Adipose tissue (tissue), 3 donors: ENCODE measurements around the gene ADCY5. TPM values are rescaled to one million over a fixed set of nuclear protein-coding genes. Genes with fewer than 3 reads are reported as not detected.

Experiments used
- H3K27ac ChIP-seq: one replicate; pipeline ENCODE4 v1.5.1; 2013; ENCODE audit warnings: low read depth, low read length
- WGBS, 3 donors: extraction: QIAGEN DNeasy Blood & Tissue Kit; methylation state at CpG; one replicate each; pipeline ENCODE4 v1.1.7; 2013; 5-methylcytosine and 5-hydroxymethylcytosine counted together
- polyA plus RNA-seq, 3 donors: library from polyadenylated mRNA; stranded (reverse); fragments of 200-250 nt; gene quantifications; one replicate each; pipeline ENCODE4 v1.2.3, GENCODE V29; 2013
- donor health status: healthy with polysubstance abuse.
- donor health status: Bipolar disorder and iron deficiency.
- donor health status: healthy.

The ADCY5 gene
- polyA plus RNA-seq, 3 donors = 6.0 to 76.1 (median 8.0) TPM

DNA sequence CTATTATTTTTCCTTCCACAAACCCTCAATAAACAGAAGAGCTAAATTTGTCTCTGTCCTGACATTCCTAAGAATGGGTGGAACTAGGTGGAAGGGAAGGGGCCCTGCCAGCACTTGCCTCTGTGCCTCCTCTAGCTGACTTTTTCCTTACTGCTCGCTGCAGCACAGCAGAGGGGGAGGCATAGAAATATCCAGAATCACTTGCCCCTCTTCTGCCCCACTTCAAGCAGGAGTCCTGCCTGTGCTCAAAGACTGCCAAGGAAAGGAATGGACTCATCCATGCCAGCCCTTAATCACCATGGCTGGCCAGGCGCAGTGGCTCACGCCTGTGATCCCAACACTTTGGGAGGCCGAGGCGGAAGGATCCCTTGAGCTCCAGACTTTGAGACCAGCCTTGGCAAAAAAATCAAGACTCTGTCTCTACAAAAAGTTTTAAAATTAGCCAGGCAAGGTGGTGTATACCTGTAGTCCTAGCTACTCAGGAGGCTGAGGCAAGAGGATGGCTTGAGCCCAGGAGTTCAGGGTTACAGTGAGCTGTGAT, 51.8 kb downstream of the ADCY5 start:
- 77 to 98% (median 87%) methylated on average over 5 of the region's 5 CpGs for WGBS, 3 donors
- no peak overlapping the region for H3K27ac ChIP-seq

DNA sequence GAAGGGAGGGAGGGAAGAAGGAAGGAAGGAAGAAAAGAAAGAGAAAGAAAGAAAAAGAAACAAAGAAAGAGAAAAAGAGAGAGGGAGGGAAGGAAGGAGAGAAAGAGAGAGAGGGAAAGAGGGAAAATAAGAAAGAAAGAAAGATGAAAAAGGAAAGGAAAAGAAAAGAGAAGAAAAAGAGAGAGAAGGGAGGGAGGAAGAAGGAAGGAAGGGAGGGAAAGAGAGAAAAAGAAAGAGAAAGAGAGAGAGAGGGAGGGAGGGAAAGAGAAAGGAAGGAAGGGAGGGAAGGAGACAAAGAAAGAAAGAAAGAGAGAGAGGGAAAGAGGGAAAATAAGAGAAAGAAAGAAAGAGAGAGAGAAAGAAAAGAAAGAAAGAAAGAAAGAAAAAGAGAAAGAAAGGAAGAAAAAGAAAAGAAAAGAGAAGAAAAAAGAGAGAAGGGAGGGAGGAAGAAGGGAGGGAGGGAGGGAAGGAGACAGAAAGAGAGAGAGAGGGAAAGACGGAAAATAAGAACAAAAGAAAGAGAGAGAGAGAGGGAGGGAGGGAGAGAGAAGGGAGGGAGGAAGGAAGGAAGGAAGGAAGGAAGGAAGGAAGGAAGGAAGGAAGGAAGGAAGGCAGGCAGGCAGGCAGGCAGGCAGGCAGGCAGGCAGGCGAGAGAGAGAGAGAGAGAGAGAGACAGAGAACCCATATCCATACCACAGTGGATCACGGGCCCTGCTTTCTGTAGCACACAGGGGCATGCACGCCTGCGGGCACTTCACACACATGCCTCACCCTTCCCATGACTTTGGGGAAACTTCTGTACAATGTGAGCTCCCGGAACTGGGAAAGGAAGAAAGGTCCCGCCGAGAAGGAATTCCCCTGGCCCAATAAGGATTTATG, 52.5 kb downstream of the ADCY5 start:
- WGBS, 3 donors = 50 to 79% (median 54%) methylated on average over 7 to 8 of the region's 8 CpGs
- H3K27ac ChIP-seq = no peak overlapping the region

DNA sequence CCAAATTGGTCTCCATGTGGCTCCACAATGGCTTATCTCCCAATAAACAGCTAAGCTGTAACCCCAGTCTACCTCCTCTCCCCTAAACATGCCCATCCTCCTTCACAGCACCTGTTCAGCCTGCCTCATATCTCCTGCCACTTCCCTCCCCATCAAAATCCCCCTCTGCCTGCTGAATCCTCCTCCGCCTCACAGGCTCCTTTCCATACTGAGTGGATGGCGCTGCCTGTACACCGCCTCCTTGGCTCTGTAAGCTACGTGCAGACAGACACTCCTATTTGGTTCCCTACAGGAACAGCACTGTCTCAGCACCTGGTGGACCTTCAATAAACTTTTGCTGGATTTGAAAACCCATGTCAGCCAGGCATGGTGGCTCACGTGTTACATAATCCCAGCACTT, 53.7 kb downstream of the ADCY5 start:
- 93 to 95% (median 94%) methylated on average over 5 of the region's 5 CpGs for WGBS, 3 donors
- no peak overlapping the region for H3K27ac ChIP-seq

DNA sequence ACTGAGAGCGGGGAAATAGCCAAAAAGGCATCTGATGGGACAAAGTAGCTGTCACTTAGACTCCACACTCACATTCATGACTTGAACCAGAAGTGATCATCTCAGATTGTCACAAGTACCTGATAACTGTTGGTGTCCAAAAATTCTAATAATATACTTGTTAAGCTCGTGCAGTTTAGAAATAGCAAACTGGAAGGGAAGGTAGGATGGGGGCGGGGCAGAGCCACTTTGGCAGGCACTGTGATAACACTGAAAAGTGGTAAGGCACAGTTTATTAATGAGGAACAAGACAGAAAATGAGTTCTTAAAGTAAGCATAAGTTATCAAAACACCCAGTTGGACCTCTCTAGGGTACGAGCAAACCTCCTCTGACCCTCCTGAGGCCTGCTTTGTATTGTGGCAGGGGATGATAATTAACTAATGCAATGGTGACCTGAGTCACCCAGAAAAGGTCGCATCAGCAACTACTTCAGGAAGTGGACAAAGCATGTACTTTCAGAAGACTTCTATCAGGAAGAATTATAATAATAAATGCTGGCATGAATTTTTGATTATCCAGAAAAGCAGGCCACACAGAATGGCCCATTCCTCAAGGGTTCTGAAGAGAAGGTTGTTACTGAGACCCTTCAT, 54.4 kb downstream of the ADCY5 start:
- H3K27ac ChIP-seq = no peak overlapping the region
- 72 to 80% (median 73%) methylated on average over 5 of the region's 5 CpGs for WGBS, 3 donors

DNA sequence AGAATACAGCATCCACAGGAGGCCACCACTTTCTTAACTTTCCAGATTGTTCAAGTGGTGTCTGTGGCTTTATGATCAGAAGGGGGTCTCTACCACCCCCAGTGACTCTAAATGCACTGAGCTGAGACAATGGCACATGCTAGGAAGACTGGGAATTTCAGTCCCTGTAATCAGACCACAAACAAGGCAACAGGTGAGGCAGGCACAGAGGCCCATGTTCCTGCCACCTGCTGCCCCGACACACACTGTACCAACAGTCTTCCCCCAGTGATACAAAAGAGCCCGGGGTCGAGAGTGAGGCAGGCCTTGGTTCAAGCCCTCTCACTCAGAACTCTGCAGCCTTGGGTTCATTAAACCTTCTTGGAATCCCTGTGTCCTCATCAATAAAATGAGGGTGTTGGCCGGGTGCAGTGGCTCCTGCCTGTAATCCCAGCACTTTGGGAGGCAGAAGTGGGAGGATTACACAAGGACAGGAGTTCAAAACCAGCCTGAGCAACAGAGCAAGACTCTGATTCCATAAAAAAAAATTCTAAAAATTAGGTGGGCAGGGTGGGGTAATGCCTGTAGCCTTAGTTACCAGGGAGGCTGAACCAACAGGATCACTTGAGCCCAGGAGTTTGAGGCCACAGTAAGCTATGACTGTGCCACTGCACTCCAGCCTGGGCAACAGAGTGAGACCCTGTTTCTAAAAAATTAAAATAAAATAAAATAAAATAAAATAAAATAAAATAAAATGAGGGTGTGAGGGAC, 55.8 kb downstream of the ADCY5 start:
- no peak overlapping the region for H3K27ac ChIP-seq
- WGBS, 3 donors = 84 to 88% (median 86%) methylated on average over 4 of the region's 4 CpGs

DNA sequence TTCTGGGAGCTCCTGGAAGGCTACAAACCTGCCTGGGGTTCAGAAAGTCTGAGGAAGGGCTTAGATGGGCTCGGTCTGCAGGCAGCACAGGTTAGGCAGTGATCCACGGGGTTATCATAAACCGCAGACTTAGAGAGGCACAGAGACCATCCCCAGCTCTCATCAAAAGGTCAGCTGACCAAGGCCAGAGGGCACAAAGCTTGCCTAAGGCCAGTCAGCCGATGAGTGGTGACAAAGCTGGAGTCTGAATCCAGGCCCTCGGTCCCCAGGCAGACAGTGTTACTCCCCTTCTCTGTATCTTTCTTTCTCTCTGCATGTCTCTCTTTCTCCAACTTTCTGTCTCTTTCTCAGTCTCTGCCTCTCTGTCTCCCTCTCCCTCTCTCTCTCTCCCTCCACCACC, 56.5 kb downstream of the ADCY5 start:
- H3K27ac ChIP-seq = no peak overlapping the region
- WGBS, 3 donors = 81 to 94% (median 85%) methylated on average over 5 of the region's 5 CpGs

DNA sequence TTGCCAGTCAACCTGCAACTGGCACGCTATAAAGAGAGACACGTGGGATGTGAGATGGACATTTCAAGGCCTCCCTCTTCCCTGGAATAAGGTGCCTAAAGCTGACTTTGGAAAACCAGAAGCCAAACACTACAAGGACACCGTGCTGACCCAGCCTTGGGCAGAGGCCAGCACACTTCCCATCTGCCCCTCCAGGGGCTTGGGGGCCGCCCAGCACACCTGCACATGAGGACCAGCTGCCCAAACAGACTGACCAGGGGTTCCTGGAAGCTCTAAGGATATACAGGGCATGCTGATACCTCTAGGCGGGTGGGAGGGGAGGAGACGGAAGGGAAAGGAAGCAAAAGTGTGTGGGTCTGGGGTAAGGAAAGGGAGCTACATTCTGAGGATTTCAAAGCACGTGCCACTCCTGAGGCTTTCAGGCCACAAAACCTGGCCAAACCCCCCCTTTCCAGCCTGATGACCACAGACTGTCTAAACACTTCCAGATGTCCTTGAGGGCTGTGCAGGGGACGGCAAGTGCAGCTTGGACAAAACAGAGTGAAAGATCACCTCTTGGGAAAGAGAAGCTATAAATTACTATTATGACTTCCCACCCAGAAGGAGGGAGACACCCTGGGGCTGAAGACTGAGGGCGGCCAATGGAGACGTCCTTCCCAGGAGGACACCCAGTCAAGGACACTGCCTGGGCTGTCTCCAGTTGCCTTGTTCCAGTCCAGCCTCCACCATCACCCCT, 57.9 kb downstream of the ADCY5 start:
- WGBS, 3 donors = 54 to 72% (median 60%) methylated on average over 10 of the region's 10 CpGs
- no peak overlapping the region for H3K27ac ChIP-seq

DNA sequence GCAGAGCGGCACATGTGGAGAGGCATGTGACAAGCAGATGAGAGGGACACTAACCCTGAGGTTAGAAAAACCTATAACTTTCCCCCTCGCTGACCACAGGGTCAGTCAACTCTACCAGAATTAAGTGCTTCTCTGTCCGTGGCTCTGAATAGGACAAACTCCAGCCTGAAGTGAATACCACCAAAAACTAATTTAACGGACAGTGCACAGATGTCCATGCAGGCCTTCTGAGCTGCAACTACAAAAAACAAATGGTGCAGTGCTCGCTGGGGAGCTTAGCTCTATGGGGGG, 59.3 kb downstream of the ADCY5 start:
- H3K27ac ChIP-seq = no peak overlapping the region
- WGBS, 3 donors = 85 to 92% (median 85%) methylated on average over 5 of the region's 5 CpGs

DNA sequence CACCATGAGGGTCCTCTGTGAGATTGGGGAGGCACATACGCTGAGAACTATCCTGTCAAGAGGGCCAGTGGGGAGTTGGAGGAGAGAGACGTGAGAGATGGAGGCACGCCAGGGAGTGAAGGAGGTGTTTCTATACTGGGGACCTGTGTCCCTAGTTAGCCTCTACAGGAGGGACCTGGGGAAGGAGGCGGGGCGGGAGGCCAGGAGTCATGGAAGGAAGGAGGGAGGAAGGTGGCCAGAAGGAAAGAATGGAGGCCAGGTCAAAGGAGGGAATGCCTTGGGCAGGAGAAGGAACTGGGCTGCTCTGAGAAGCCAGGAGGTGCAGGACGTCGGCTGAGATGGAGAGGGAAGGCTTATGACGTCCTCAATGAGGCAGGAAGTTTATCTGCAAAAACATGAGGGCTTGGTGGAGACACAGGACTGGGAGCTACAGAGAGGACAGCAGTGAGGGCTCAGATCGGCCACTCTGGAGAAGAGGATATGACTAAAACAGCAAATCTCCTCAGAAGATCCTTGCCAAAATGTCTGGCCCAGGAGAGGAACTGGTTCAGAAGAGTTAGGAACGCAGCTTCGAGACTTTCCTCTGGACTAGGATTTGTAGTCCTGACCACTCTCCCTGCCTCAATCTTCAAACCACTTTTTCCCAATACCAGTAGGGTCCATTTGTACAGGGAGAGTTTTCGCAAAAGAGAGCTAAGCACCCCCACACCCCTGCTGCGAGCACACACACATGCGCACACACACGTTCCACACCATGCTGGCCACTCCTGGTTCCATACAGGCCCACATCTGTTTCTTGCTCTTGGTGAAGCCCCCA, 59.9 kb downstream of the ADCY5 start:
- WGBS, 3 donors = 77 to 89% (median 78%) methylated on average over 15 of the region's 15 CpGs
- no peak overlapping the region for H3K27ac ChIP-seq

DNA sequence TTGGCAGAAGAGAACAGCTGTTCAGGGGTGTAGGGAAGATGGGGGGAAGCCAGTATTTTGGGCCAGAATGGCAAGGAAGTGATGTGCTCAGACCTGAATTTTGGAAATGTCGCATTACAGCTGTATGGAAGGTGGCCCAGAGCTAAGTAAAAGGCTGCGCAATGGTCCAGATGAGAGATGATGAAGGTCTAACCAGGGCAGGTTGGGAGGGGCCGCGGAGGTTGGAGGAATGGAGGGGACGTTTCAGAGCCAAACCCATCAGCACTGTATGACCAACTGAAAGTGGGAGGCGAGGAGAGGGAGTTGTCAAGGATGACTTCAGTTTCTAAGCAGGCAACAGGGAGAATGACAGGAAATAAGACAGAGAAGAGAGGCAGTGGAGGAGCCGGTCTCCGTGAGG, 60.8 kb downstream of the ADCY5 start:
- WGBS, 3 donors = 88 to 89% (median 88%) methylated on average over 8 of the region's 8 CpGs
- no peak overlapping the region for H3K27ac ChIP-seq

DNA sequence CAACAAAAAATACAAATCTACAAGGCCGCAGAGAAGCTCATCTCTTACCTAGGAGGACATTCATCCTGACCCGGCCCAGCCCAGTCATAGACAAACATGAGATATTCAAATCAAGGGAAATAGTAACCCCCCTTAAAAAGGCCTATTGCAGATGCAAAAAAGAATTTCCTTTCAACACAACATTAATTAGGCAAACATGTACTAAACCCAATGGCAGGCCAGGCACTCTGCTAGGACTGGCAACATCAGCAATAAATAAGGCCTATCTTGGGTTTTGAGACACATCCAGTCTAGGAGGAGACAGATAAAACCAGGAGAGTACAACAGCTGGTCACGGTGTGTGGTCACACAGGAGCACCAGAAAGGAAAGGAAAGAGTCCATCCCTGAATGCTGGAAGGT, 61.4 kb downstream of the ADCY5 start:
- WGBS, 3 donors = 81 to 92% (median 87%) methylated on average over 3 of the region's 3 CpGs

DNA sequence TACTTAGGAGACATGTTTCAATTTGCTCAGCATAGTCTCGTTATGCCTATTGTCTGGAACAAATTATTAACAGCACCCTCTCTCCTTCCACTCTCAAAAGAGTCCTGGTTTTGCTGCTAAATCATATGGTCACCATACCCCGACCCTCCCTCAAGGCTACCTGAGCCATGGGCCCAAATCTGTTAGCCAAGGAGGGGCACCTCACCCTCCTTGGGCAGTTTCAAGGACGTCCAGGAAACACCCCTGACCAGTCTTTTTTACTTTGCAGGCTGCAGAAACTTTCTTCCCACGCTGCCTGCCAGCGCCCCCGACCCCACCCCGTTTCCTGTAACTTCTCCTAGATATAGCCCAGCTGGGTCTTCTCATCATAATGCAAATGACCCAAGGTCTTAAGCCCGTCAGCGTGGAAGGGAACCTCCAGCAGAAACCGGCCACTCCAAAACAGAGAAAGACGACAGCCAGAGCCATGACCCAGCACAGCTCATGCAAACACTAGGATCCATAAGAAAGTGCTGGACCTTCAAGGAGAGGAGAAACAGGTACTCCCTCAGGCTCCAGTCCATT, 62.3 kb downstream of the ADCY5 start:
- H3K27ac ChIP-seq = no peak overlapping the region
- WGBS, 3 donors = 45 to 54% (median 49%) methylated on average over 11 of the region's 11 CpGs

More for the DNA sequence above, 61.4 kb downstream of the ADCY5 start:
- H3K27ac ChIP-seq = no peak overlapping the region

DNA sequence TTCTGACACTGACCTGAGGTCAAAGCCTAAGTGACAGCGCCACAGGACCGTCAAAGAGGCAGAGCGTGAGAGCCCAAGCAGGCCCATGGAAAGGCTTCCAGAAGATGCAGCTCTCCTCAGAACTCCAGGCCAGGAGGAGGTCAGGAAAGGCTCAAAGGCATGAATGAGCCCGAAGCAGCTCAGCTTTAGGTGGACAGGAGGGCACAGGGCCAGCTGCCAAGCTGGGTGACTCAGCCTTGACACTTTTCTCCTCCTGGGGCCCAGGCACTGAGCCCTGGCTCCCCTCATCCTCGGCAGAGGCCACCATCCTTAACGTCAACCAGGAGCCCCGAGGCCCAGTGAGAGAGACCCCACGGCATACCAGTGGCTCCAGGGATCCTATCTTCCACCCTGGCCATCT, 62.9 kb downstream of the ADCY5 start:
- WGBS, 3 donors = 62 to 68% (median 68%) methylated on average over 8 of the region's 8 CpGs
- H3K27ac ChIP-seq = no peak overlapping the region

DNA sequence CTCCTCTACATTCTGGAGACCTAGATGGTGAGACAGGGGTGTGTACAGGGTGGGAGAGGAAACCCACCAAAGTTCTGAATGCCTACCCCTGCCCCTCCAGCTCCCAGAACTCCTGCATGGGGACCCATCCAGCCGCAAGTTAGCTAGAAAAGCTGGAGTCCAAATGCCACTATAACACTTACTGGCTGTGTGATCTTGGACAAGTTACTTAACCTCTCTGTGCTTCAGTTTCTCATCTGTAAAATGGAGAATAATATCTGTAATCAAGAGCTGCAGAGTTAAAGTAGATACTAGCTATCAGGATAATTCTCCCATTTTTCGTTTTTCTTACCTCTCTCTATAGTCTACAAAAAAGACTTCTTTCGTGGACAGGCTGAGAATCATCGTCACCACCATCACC, 63.4 kb downstream of the ADCY5 start:
- WGBS, 3 donors = 90 to 92% (median 92%) methylated on average over 4 of the region's 4 CpGs
- no peak overlapping the region for H3K27ac ChIP-seq

DNA sequence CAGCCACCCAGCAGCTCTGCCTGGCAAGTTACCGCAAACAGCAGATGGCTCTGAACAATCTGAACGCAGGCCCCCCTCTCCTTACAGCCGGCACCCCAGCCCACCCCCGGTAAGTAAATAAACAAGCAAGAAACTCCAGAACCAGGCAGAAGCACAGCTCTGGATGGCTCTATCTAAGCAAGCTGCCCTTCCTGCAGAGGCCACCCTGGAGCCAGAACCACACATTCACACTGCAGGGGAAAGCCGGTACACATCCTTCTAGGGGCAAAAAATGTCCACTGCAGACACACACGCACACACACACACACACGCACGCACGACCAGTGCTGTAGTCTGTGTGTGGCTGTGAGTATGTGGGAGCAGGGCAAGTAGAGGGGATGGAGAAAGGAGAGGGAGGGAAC, 63.9 kb downstream of the ADCY5 start:
- WGBS, 3 donors = 59 to 66% (median 62%) methylated on average over 8 to 9 of the region's 9 CpGs
- H3K27ac ChIP-seq = no peak overlapping the region

DNA sequence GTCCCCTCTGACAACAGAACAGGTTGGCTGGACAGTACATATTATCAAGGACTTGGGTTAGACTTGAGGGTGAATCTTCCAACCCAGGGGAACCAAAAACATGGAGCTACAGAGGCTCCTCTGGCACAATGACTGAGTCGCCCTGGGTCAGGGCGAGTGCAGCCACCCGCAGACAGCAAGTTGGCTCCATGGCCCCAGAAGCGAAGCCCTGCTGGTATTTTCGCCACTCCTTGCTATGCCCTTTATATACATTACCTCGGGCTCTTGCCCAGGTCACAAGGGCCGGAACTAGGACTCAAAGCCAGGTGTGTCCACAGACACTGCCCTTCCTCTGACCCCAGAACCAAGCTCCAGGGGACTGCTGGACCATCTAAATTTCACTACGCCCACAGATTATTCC, 64.6 kb downstream of the ADCY5 start:
- no peak overlapping the region for H3K27ac ChIP-seq
- WGBS, 3 donors = 88 to 96% (median 94%) methylated on average over 8 of the region's 8 CpGs
